Memory B cell (primary cell): ENCODE results near the gene NR2F2.

Experiments
- ATAC-seq: fragments of 150-1000 bp; cut with Tn5 transposase; 2 replicates; pipeline ENCODE4 v1.10.0; 2021; ENCODE audit warnings: low read depth, mild to moderate bottlenecking, moderate library complexity
- DNase-seq, 2 donors: peaks; one replicate each; pipeline ENCODE4 v3.0.0; 2022; ENCODE audit warnings: low spot score in 2 of 2
- H3K27ac Mint-ChIP-seq: one replicate; pipeline ENCODE4 v1.8.0; 2022; ENCODE audit warnings: mild to moderate bottlenecking, moderate library complexity, mixed read lengths
- H3K27me3 Mint-ChIP-seq: one replicate; pipeline ENCODE4 v1.8.0; 2022; ENCODE audit warnings: mixed read lengths
- H3K36me3 Mint-ChIP-seq: one replicate; pipeline ENCODE4 v1.8.0; 2022; ENCODE audit warnings: mild to moderate bottlenecking, mixed read lengths
- H3K4me1 Mint-ChIP-seq: one replicate; pipeline ENCODE4 v1.8.0; 2022; ENCODE audit warnings: mixed read lengths
- H3K4me3 Mint-ChIP-seq: one replicate; pipeline ENCODE4 v1.8.0; 2022; ENCODE audit warnings: mild to moderate bottlenecking, moderate library complexity, mixed read lengths
- H3K9me3 Mint-ChIP-seq: one replicate; pipeline ENCODE4 v1.8.0; 2022; ENCODE audit warnings: mixed read lengths

NR2F2 gene

DNA sequence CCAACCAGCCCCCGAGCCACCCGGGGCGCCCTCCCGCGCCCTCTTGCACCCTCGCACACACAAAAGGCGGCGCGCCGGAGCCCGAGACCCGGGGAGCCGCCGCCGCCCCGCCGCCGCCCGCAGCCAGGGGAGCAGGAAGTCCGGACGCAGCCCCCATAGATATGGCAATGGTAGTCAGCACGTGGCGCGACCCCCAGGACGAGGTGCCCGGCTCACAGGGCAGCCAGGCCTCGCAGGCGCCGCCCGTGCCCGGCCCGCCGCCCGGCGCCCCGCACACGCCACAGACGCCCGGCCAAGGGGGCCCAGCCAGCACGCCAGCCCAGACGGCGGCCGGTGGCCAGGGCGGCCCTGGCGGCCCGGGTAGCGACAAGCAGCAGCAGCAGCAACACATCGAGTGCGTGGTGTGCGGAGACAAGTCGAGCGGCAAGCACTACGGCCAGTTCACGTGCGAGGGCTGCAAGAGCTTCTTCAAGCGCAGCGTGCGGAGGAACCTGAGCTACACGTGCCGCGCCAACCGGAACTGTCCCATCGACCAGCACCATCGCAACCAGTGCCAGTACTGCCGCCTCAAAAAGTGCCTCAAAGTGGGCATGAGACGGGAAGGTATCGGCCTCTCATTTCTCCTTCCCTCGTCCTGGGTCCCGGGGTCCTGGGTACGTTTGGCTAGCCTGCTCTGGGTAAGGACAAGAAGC, 1.6 kb downstream of the NR2F2 start:
- ATAC-seq (no peak), DNase-seq (no peak)
- Mint-ChIP-seq H3K27ac (no peak overlapping the region), H3K9me3 (peaks cover 4% of the 10 kb centered on the region), H3K27me3 (peaks cover 27% of the 10 kb centered on the region), H3K4me3 (no peak overlapping the region), H3K4me1 (peaks cover 5% of the 10 kb centered on the region), H3K36me3 (peaks cover 5% of the 10 kb centered on the region)

DNA sequence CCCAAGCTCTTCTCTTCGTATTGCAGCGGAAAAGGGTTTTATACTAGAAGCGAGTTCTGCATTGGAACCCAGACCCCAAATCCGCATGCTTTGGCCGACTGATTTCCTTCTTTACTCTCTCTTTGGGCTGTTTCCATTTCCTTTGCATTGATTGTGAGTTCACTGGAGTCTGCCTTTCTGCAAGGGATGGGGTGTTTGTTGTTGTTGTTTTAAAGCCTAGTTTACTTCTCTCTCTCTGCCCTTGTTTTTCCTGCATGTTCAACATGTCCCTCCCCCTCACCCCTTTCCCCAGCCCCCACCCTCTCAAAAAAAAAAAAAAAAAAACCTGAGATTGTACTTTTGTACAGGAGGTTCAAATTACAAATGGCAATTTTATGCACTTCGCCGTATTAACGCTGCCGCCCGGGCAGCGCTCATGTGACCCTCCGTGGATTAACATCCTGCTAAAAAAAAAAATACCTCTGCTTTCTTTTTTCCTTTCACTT, 2.2 kb downstream of the NR2F2 start:
- DNase-seq (no peak), ATAC-seq (no peak)
- no peak overlapping the region for H3K27ac Mint-ChIP-seq
- H3K9me3 Mint-ChIP-seq = peaks cover 4% of the 10 kb centered on the region
- H3K27me3 Mint-ChIP-seq = peaks cover 29% of the 10 kb centered on the region
- H3K36me3 Mint-ChIP-seq = peaks cover 5% of the 10 kb centered on the region
- H3K4me3 Mint-ChIP-seq = no peak overlapping the region
- H3K4me1 Mint-ChIP-seq = peaks cover 5% of the 10 kb centered on the region

DNA sequence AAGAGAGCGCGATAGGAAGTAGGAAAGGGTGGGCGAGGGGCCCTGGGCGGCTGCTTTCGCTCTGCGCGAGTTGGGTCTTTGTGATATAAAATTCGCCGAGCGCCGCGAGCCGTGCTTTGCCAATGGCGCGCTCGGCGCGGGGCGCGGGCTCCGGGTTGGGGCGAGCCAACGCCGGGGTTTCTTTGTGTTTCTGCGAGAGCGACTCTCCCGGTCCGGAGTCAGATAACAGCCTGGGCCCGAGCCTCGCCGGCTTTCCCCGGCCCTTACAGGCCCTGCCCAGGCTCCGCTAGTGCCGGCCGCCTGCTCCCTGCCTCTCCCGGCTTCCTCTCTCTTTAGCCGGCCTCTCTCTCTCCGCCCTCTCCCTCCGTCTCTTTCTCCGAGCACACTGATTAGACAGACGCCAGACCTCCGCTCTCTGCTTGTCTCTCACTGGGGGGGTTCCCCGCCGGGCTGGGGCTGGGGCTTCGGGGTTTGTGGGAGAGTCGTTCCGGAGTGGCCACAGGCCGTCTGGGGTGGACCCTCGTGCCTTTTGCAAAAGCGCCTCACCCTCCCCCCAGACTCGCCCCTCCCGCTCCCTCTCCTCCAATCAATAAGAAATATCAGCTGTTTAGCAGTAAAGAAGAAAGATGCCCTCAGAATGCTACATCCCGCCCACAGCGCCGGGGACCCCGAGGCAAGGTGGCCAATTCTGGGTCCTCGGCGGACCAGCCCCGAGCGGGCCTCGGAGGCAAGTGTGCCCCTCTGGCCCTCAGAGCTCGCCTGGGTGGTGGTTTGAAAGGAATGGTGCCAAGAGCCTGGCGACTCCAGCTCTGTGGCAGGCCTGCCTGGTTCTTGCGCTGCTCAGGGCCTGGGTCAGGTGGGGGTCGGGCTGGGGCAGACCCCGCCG, 2.9 kb downstream of the NR2F2 start:
- peaks cover 29% of the 10 kb centered on the region for H3K27me3 Mint-ChIP-seq
- DNase-seq (no peak), ATAC-seq (no peak)
- no peak overlapping the region for H3K27ac Mint-ChIP-seq
- peak overlapping the region; percentile 30 for H3K4me3 Mint-ChIP-seq
- peaks cover 5% of the 10 kb centered on the region for H3K36me3 Mint-ChIP-seq
- H3K9me3 Mint-ChIP-seq = peaks cover 4% of the 10 kb centered on the region
- peaks cover 5% of the 10 kb centered on the region for H3K4me1 Mint-ChIP-seq

DNA sequence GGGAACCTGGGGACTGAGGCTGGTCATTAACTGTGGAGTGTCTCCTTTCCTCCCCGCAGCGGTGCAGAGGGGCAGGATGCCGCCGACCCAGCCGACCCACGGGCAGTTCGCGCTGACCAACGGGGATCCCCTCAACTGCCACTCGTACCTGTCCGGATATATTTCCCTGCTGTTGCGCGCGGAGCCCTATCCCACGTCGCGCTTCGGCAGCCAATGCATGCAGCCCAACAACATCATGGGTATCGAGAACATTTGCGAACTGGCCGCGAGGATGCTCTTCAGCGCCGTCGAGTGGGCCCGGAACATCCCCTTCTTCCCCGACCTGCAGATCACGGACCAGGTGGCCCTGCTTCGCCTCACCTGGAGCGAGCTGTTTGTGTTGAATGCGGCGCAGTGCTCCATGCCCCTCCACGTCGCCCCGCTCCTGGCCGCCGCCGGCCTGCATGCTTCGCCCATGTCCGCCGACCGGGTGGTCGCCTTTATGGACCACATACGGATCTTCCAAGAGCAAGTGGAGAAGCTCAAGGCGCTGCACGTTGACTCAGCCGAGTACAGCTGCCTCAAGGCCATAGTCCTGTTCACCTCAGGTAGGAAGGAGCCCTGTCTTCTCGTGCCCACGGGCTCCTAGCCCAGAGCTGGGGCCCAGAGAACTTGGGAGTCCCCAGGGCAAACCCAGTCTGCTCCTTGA, 3.7 kb downstream of the NR2F2 start:
- Mint-ChIP-seq H3K27ac (no peak overlapping the region), H3K9me3 (peaks cover 4% of the 10 kb centered on the region), H3K36me3 (peaks cover 5% of the 10 kb centered on the region), H3K4me1 (peaks cover 5% of the 10 kb centered on the region), H3K4me3 (no peak overlapping the region), H3K27me3 (peaks cover 29% of the 10 kb centered on the region)
- DNase-seq (no peak), ATAC-seq (no peak)

DNA sequence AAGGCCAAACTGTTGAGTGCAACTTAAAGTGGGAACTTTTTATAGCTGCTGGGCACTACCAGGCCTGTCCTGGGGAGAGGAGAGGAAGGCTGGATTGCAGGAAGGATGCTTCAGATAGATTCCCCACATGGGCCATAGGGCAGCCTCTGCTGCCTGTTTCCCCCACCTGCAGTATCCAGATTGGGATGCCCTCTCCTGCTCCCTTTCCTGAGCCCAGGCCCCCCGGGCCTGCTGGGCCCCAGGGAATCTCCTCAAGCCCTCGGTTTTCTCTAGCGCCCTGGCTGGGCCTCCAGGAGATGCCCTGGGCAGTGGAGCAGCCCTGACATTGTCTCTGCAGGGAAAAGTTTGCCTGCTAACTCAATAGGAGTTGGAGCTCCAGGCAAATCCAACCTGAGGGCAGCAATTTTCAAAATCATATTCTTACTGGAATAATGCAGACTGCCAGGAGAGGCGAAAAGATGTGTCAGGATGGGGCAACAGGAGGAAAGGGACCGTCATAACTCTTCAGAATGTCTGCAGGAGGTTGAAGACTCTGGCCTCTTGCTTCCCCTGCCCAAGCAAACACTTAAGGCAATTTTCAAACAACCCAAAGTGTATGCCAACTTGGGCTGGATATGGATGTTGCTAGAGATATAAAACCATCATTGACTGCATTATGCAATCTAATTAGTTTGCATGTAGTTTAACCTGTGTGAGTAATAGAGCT, 4.4 kb downstream of the NR2F2 start:
- no peak overlapping the region for H3K4me3 Mint-ChIP-seq

DNA sequence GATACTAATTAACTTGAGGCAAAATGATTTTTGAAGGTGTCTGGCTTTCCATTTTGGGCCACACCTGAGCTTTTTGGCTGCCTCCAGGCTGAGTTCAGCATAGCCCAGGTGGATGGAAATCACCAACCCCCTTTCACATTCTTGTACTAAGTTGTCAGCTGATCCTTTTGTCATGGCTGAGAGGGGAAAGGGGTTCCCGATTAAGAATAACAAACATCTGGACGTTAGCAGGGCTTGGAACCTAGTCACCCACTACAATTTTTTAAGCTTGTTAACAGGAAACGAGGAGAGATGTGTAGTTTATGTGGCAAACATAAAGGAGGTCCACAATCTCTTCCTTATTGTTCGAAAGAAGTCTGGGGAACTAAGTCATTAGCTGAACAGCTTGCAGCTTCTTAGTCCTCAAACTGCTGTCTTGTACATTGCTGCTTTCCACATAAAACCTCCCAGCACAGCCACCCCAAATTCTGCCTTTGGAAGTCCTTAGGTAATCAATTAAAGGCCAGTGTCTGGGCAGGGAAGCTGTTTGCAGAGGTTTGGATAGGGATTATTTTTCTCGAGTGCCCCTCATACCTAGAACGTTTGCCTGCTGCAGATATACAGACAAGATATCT, 5.0 kb downstream of the NR2F2 start:
- H3K36me3 Mint-ChIP-seq = peaks cover 5% of the 10 kb centered on the region
- H3K27me3 Mint-ChIP-seq = peaks cover 24% of the 10 kb centered on the region
- no peak overlapping the region for H3K27ac Mint-ChIP-seq
- ATAC-seq (no peak), DNase-seq (no peak)
- peaks cover 4% of the 10 kb centered on the region for H3K9me3 Mint-ChIP-seq
- peaks cover 7% of the 10 kb centered on the region for H3K4me1 Mint-ChIP-seq
- H3K4me3 Mint-ChIP-seq = no peak overlapping the region

More for the DNA sequence above, 4.4 kb downstream of the NR2F2 start:
- peaks cover 26% of the 10 kb centered on the region for H3K27me3 Mint-ChIP-seq
- H3K9me3 Mint-ChIP-seq = peaks cover 4% of the 10 kb centered on the region
- peaks cover 7% of the 10 kb centered on the region for H3K4me1 Mint-ChIP-seq
- H3K27ac Mint-ChIP-seq = no peak overlapping the region
- no peak for DNase-seq
- ATAC-seq = no peak
- peaks cover 5% of the 10 kb centered on the region for H3K36me3 Mint-ChIP-seq

DNA sequence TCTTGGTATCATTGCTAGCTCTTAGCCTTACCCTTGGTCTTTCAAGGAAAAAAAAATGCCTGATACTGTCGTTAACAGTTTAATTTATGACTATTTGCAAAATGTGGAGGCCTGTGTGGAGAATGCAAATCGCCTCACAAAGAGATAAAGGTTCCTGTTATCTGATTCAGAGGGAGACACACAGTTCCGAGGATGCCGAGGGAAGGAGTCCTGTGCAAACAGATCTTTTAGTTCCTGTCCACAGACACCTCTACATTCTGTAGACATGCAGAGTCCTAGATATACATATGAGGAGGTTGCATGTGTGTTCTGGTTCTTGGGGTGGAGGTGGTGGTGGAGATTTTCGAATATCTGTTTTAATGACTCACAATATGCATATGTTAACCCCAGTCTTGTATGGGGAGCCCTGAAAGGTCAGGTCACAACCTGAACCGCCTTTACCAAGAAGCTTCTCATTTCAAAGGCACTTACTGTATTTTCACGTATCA, 5.7 kb downstream of the NR2F2 start:
- no peak for DNase-seq
- H3K36me3 Mint-ChIP-seq = peaks cover 3% of the 10 kb centered on the region
- no peak for ATAC-seq
- no peak overlapping the region for H3K4me3 Mint-ChIP-seq
- H3K9me3 Mint-ChIP-seq = peaks cover 2% of the 10 kb centered on the region
- peaks cover 21% of the 10 kb centered on the region for H3K27me3 Mint-ChIP-seq
- peaks cover 4% of the 10 kb centered on the region for H3K4me1 Mint-ChIP-seq
- H3K27ac Mint-ChIP-seq = no peak overlapping the region

DNA sequence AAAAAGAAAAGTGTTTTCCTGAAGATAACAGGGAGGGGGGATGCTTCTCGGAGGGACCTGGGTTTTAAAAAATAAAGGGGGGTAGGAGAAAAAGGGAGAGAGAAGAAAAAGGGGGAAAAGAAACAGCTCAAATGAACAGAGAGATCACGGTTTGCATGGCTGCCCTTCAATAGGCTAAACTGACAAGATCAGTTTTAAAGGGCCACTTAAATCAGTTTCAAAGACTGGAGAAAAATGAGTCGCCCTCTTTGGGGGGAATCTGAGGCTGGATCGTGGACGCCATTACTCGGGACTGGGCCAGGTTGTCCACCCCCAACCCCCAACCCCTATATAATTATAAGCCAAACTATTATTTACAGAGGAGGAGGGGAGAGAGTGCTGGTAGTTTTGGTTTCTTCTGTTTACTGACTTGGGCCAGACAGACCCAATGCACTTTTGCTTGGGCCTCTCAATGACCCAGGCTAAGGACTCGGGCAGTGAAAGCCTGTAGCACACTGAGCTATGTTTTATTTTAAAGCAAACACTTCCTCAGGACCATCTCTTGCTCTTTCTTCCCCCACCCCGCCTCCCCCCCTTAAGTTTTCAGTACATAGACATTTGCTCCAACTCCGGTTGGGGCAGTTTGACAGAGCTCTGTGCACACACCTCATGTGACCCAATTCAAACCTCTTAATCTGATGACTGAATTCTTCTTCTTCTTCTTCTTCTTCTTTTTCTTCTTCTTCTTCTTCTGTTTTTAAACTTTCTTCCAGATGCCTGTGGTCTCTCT, 6.3 kb downstream of the NR2F2 start:
- peaks cover 1% of the 10 kb centered on the region for H3K36me3 Mint-ChIP-seq

DNA sequence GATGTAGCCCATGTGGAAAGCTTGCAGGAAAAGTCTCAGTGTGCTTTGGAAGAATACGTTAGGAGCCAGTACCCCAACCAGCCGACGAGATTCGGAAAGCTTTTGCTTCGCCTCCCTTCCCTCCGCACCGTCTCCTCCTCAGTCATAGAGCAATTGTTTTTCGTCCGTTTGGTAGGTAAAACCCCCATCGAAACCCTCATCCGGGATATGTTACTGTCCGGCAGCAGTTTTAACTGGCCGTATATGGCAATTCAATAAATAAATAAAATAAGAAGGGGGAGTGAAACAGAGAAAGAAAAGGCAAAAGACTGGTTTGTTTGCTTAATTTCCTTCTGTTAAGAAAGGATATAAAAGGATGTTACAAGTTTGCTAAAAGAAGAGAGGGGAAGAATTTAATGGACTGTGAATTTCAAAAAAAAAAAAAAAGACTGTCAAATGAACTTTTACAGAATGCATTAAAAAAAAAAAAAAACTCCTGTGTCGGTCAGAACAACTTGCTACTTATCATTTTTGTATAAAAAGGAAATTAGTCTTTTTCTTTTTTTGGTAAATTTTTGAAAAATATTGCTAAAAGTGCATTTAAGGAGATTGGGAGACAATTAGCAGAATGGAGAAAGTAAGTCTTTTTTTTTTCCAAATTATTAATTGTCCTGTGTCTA, 7.0 kb downstream of the NR2F2 start:
- Mint-ChIP-seq H3K27ac (no peak overlapping the region), H3K4me3 (no peak overlapping the region), H3K9me3 (peaks cover 2% of the 10 kb centered on the region), H3K27me3 (peaks cover 19% of the 10 kb centered on the region), H3K36me3 (peaks cover 1% of the 10 kb centered on the region), H3K4me1 (peaks cover 4% of the 10 kb centered on the region)
- ATAC-seq = no peak
- no peak for DNase-seq

More for the DNA sequence above, 6.3 kb downstream of the NR2F2 start:
- DNase-seq (no peak), ATAC-seq (no peak)
- peaks cover 4% of the 10 kb centered on the region for H3K4me1 Mint-ChIP-seq
- H3K4me3 Mint-ChIP-seq = no peak overlapping the region
- H3K27me3 Mint-ChIP-seq = peaks cover 18% of the 10 kb centered on the region
- H3K9me3 Mint-ChIP-seq = peaks cover 2% of the 10 kb centered on the region
- H3K27ac Mint-ChIP-seq = no peak overlapping the region

DNA sequence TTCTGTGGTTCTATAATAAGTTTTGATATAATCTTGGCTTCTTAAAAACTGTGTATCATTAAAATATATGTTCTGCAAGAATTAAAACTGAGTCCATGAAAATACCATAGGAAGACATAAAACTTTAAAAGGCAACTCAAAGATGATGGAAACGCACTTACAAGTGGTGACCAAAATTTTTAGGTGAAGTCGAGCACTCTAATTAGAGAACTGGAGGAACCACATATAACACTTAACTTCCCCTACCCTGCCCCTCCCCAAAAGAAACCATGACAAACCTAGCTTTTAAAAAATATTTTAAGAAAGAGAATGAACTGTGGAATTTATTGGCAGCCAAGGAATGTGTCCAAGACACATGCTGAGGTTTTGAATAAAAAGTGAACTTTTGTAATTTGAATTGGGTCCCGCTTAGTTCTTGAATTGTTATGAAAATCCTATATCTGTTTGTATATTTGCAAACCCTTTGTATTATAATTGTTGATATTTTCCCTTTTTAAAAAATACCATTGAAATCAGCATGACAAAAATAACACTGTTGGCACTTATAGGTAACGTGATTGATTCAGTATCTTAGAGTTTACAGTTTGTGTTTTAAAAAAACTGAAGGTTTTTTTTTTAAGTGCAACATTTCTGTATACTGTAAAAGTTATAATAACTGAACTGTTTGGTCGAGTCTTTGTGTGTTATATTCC, 7.7 kb downstream of the NR2F2 start:
- Mint-ChIP-seq H3K27me3 (peaks cover 23% of the 10 kb centered on the region), H3K36me3 (peaks cover 1% of the 10 kb centered on the region), H3K4me1 (peaks cover 2% of the 10 kb centered on the region), H3K27ac (no peak overlapping the region), H3K9me3 (no peaks in the 10 kb centered on the region), H3K4me3 (no peak overlapping the region)
- no peak for DNase-seq
- ATAC-seq = no peak

DNA sequence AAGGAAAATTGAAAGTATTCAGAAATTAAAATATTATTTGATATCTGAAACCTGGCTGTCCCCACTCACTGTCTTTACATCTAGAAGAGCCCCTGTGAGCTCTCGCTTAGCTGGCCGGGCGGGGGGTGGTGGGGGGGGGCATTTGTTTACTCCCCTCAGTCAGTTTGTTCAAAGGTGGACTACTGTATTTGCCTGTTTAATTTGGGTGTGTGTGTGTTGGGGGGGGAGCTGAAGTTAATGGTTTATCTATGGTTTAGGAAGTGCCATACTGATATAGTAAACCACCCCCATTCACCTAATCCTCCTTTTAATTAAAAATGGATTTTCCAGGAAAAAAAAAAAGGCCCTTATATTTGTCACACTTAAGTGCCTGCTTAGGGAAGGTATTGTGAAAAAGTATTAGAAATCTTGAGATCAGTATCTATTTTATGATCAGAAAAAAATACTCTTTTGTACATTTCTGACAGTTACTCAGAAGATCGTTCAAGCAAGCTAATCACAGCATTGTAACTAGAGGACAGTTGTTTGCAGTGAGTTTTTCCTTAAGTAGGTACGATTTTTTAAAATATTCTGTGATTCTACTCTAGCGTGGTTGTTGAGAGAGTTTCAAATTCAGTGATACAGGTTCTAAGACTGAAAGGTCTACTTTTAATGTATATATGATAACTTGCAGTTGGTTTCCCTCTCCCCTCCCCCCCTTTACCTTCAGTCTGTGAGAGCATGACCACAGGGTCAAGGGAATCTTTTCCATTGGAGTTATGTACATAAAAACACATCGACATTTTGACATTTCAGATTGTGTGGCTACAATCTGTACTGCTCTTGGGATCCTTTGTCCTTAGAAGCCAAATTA, 8.5 kb downstream of the NR2F2 start:
- Mint-ChIP-seq H3K36me3 (no peaks in the 10 kb centered on the region), H3K27me3 (peaks cover 22% of the 10 kb centered on the region), H3K4me3 (no peak overlapping the region), H3K4me1 (peaks cover 2% of the 10 kb centered on the region), H3K27ac (no peak overlapping the region), H3K9me3 (no peaks in the 10 kb centered on the region)
- ATAC-seq (no peak), DNase-seq (no peak)
